ENCODE results near the gene TIMM10. TPM values are rescaled to one million over a fixed set of nuclear protein-coding genes. Genes with fewer than 3 reads are reported as not detected.

TIMM10 gene
- total RNA-seq, 1 experiment from 2014 or later = 152 TPM

DNA sequence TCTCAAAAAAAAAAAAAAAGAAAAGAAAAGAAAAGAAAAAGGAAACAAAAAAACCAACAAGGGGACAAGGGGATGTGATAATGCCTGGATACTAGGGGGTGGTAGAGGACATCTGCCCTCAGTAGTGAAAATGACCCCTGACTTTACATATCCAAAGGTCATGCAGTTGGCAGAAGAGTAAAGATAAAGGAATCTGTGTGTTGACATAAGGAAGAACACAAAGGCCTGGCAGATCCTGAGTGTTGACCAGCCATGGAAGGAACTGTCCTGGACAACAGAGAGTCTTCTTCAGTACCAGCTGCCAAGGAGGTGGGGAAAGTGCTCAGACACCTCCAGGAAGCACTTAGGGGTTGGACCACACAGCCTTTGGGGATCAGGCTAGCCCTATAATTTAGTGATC, 27.7 kb downstream of the TIMM10 start:
- intact Hi-C loops (cut with micrococcal nuclease; ENCODE audit: unreplicated experiment) = no loop called here
- no TSS peak for BruUV-seq (replicated peaks)
- Histone ChIP-seq H3K4me3 (ENCODE audit: low read depth in 2 of 2, low read length in 2 of 2) (no peak overlapping the region), H3K27ac (ENCODE audit: low read length) (no peak overlapping the region), H3K4me1 (ENCODE audit: control insufficient read depth, insufficient read depth, low read length) (peaks cover 6% of the 10 kb centered on the region; the same call in 1 of the 2 replicates), H3K9me3 (ENCODE audit: control insufficient read depth, insufficient read depth, low read depth, low read length) (no peaks in the 10 kb centered on the region), H3K27me3 (ENCODE audit: control insufficient read depth, insufficient read depth, low read length) (no peaks in the 10 kb centered on the region), H3K36me3 (ENCODE audit: control insufficient read depth, insufficient read depth, low read length) (no peaks in the 10 kb centered on the region)
- POLR2A ChIA-PET = no interaction called here
- DNase-seq (ENCODE audit: low read depth, low spot score) = no peak
- ATAC-seq = no peak
- CTCF ChIA-PET = interaction anchor here (0.6 kb wide), 1 partner anchor 9 kb away, joined by 3 read pairs; no protein-coding TSS in a partner anchor
- TF ChIP-seq POLR2AphosphoS5 (IDR thresholded peaks at IDR 0.05; ENCODE audit: low read depth, low read length) (no peak), TCF7L2 (IDR thresholded peaks at IDR 0.05; ENCODE audit: low read depth, low read length) (no peak), SIN3A (IDR thresholded peaks at IDR 0.05; ENCODE audit: borderline replicate concordance, insufficient read depth, low read depth, low read length) (no peak)
- TF ChIP-seq, protein P1, sequence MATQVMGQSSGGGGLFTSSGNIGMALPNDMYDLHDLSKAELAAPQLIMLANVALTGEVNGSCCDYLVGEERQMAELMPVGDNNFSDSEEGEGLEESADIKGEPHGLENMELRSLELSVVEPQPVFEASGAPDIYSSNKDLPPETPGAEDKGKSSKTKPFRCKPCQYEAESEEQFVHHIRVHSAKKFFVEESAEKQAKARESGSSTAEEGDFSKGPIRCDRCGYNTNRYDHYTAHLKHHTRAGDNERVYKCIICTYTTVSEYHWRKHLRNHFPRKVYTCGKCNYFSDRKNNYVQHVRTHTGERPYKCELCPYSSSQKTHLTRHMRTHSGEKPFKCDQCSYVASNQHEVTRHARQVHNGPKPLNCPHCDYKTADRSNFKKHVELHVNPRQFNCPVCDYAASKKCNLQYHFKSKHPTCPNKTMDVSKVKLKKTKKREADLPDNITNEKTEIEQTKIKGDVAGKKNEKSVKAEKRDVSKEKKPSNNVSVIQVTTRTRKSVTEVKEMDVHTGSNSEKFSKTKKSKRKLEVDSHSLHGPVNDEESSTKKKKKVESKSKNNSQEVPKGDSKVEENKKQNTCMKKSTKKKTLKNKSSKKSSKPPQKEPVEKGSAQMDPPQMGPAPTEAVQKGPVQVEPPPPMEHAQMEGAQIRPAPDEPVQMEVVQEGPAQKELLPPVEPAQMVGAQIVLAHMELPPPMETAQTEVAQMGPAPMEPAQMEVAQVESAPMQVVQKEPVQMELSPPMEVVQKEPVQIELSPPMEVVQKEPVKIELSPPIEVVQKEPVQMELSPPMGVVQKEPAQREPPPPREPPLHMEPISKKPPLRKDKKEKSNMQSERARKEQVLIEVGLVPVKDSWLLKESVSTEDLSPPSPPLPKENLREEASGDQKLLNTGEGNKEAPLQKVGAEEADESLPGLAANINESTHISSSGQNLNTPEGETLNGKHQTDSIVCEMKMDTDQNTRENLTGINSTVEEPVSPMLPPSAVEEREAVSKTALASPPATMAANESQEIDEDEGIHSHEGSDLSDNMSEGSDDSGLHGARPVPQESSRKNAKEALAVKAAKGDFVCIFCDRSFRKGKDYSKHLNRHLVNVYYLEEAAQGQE (IDR thresholded peaks at IDR 0.05; ENCODE audit: insufficient read depth in 1 of 2, low read depth in 2 of 2, low read length in 1 of 2) = no peak
- in situ Hi-C loops (cut with HindIII; ENCODE audit: low pct_unique_long_range_greater_than_20kb, low sequenced_read_pairs) = no loop called here

DNA sequence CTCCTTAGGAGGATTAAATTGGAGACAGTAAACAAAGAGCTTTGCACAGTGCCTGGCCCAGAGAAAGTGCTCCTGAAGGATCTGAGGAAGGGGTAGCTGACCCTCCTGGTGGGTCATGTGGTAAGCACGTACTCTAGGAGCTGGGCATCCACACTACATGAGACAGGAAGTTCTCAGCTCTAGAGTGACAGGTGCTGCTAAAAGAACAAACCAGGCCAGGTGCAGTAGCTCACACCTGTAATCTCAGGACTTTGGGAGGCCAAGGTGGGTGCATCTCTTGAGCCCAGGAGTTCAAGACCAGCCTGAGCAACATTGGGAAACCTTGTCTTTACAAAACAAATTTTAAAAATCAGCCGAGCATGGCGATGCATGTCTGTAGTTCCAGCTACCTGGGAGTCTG, 28.2 kb downstream of the TIMM10 start:
- Histone ChIP-seq H3K4me3 (ENCODE audit: low read depth in 2 of 2, low read length in 2 of 2) (no peak overlapping the region), H3K27me3 (ENCODE audit: control insufficient read depth, insufficient read depth, low read length) (no peaks in the 10 kb centered on the region), H3K4me1 (ENCODE audit: control insufficient read depth, insufficient read depth, low read length) (peaks cover 6% of the 10 kb centered on the region; the same call in 1 of the 2 replicates), H3K9me3 (ENCODE audit: control insufficient read depth, insufficient read depth, low read depth, low read length) (no peaks in the 10 kb centered on the region), H3K27ac (ENCODE audit: low read length) (no peak overlapping the region), H3K36me3 (ENCODE audit: control insufficient read depth, insufficient read depth, low read length) (no peaks in the 10 kb centered on the region)
- TF ChIP-seq, protein P2, sequence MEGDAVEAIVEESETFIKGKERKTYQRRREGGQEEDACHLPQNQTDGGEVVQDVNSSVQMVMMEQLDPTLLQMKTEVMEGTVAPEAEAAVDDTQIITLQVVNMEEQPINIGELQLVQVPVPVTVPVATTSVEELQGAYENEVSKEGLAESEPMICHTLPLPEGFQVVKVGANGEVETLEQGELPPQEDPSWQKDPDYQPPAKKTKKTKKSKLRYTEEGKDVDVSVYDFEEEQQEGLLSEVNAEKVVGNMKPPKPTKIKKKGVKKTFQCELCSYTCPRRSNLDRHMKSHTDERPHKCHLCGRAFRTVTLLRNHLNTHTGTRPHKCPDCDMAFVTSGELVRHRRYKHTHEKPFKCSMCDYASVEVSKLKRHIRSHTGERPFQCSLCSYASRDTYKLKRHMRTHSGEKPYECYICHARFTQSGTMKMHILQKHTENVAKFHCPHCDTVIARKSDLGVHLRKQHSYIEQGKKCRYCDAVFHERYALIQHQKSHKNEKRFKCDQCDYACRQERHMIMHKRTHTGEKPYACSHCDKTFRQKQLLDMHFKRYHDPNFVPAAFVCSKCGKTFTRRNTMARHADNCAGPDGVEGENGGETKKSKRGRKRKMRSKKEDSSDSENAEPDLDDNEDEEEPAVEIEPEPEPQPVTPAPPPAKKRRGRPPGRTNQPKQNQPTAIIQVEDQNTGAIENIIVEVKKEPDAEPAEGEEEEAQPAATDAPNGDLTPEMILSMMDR (IDR thresholded peaks at IDR 0.05) = no peak
- TF ChIP-seq POLR2AphosphoS5 (IDR thresholded peaks at IDR 0.05; ENCODE audit: low read depth, low read length) (no peak), TCF7L2 (IDR thresholded peaks at IDR 0.05; ENCODE audit: low read depth, low read length) (no peak), SIN3A (IDR thresholded peaks at IDR 0.05; ENCODE audit: borderline replicate concordance, insufficient read depth, low read depth, low read length) (no peak)
- TF ChIP-seq, protein P1 (IDR thresholded peaks at IDR 0.05; ENCODE audit: insufficient read depth in 1 of 2, low read depth in 2 of 2, low read length in 1 of 2) = no peak
- DNase-seq (ENCODE audit: low read depth, low spot score) (no peak), ATAC-seq (no peak)
- CTCF ChIA-PET = interaction anchor here (0.6 kb wide), 1 partner anchor 9 kb away, joined by 4 read pairs; no protein-coding TSS in a partner anchor
- BruUV-seq (replicated peaks) = no TSS peak
- POLR2A ChIA-PET = no interaction called here
- intact Hi-C loops (cut with micrococcal nuclease; ENCODE audit: unreplicated experiment) (no loop called here), in situ Hi-C loops (cut with HindIII; ENCODE audit: low pct_unique_long_range_greater_than_20kb, low sequenced_read_pairs) (no loop called here)
